Measurements from ENCODE around the gene SEMA3F.

DNA sequence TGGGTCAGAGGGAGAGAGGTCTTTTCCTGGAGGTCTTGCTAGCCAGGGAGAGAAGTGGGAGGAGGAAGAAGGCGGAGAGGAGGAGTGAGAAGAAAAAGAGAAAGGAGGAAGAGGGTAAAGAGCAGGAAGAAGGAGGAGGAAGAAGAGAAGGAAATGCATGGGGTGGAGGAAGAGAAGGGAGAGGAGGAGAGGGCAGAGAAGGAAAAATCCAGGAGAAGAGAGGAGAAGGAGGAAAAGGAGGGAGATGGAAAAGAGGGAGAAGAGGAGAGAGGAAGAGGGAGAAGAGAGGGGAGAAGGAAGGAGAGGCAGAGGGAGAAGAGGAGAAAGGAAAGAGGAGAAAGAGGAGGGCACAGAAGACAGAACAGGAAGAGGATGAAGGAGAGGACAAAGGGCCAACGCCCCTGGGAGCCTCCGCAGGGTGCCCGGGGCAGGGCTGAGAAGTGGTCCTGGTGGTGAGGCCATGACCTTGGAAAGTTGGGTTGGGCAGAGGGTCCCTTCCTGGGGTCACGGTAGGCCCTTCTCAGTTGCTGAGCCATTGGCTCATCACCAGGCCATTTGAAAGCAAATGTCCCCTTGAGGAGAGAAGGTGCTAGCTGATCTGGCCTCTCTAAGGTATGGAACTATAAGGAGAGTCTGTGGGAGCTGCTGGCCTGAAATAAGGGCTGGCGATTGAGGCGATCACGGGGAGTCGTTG is 1.2 kb upstream of the SEMA3F start:
- TF ChIP-seq, protein P1, sequence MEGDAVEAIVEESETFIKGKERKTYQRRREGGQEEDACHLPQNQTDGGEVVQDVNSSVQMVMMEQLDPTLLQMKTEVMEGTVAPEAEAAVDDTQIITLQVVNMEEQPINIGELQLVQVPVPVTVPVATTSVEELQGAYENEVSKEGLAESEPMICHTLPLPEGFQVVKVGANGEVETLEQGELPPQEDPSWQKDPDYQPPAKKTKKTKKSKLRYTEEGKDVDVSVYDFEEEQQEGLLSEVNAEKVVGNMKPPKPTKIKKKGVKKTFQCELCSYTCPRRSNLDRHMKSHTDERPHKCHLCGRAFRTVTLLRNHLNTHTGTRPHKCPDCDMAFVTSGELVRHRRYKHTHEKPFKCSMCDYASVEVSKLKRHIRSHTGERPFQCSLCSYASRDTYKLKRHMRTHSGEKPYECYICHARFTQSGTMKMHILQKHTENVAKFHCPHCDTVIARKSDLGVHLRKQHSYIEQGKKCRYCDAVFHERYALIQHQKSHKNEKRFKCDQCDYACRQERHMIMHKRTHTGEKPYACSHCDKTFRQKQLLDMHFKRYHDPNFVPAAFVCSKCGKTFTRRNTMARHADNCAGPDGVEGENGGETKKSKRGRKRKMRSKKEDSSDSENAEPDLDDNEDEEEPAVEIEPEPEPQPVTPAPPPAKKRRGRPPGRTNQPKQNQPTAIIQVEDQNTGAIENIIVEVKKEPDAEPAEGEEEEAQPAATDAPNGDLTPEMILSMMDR (IDR thresholded peaks at IDR 0.05) = no peak
- no peak for TF ChIP-seq POLR2AphosphoS5 (IDR thresholded peaks at IDR 0.05; ENCODE audit: low read depth, low read length)
- TF ChIP-seq SIN3A (IDR thresholded peaks at IDR 0.05; ENCODE audit: borderline replicate concordance, insufficient read depth, low read depth, low read length) = no peak
- TF ChIP-seq, protein P2, sequence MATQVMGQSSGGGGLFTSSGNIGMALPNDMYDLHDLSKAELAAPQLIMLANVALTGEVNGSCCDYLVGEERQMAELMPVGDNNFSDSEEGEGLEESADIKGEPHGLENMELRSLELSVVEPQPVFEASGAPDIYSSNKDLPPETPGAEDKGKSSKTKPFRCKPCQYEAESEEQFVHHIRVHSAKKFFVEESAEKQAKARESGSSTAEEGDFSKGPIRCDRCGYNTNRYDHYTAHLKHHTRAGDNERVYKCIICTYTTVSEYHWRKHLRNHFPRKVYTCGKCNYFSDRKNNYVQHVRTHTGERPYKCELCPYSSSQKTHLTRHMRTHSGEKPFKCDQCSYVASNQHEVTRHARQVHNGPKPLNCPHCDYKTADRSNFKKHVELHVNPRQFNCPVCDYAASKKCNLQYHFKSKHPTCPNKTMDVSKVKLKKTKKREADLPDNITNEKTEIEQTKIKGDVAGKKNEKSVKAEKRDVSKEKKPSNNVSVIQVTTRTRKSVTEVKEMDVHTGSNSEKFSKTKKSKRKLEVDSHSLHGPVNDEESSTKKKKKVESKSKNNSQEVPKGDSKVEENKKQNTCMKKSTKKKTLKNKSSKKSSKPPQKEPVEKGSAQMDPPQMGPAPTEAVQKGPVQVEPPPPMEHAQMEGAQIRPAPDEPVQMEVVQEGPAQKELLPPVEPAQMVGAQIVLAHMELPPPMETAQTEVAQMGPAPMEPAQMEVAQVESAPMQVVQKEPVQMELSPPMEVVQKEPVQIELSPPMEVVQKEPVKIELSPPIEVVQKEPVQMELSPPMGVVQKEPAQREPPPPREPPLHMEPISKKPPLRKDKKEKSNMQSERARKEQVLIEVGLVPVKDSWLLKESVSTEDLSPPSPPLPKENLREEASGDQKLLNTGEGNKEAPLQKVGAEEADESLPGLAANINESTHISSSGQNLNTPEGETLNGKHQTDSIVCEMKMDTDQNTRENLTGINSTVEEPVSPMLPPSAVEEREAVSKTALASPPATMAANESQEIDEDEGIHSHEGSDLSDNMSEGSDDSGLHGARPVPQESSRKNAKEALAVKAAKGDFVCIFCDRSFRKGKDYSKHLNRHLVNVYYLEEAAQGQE (IDR thresholded peaks at IDR 0.05; ENCODE audit: insufficient read depth in 1 of 2, low read depth in 2 of 2, low read length in 1 of 2) = no peak
